Caco-2 (cell line): ENCODE results near the gene MTRF1. TPM values are rescaled to one million over a fixed set of nuclear protein-coding genes. Genes with fewer than 3 reads are reported as not detected.

Experiments
- BruUV-seq: library from RNA; stranded (reverse); fragments of 400-500 nt; replicated peaks from 2 replicates; lab custom pipeline; 2021; lab: Mats Ljungman, UMichigan
- CTCF ChIA-PET: fragments of 300-600 bp; sonication (Branson Sonifier 250); formaldehyde crosslinking; loops from one replicate; lab custom pipeline; 2022; ENCODE audit warnings: antibody characterized with exemption; lab: Charles Lee
- POLR2A ChIA-PET: fragments of 300-600 bp; sonication (Branson Sonifier 250); formaldehyde crosslinking; loops from one replicate; lab custom pipeline; 2022; ENCODE audit warnings: antibody characterized with exemption; lab: Charles Lee
- DNase-seq, 2 experiments: peaks; one replicate each; pipeline versions ENCODE4 v3.0.0 to v3.0.0-alpha.2; 2020 to 2022
- H3K27me3 ChIP-seq: replicated peaks from 2 replicates; pipeline ENCODE4 v1.6.0; 2011; ENCODE audit warnings: low read length; ENCODE audit not compliant: control insufficient read depth, insufficient read depth
- H3K36me3 ChIP-seq: 2 replicates; pipeline ENCODE4 v1.5.1; 2011; ENCODE audit warnings: low read length; ENCODE audit not compliant: control insufficient read depth, insufficient read depth
- H3K4me1 ChIP-seq: fragments of 250-450 bp; sonication (Bioruptor Pico); 2 replicates; pipeline ENCODE4 v1.5.1; 2020; ENCODE audit warnings: mild to moderate bottlenecking
- H3K4me3 ChIP-seq: 2 replicates; pipeline ENCODE4 v1.5.1; 2011; ENCODE audit warnings: low read depth, mild to moderate bottlenecking, control low read depth, low read length
- H3K9me3 ChIP-seq: fragments of 250-450 bp; sonication (Bioruptor Pico); 2 replicates; pipeline ENCODE4 v1.5.1; 2020; ENCODE audit warnings: mild to moderate bottlenecking, moderate library complexity
- H3K27ac Mint-ChIP-seq: one replicate; pipeline ENCODE4 v1.8.0; 2022; ENCODE audit warnings: mixed read lengths; ENCODE audit not compliant: unreplicated experiment
- H3K27me3 Mint-ChIP-seq: one replicate; pipeline ENCODE4 v1.8.0; 2022; ENCODE audit warnings: mixed read lengths; ENCODE audit not compliant: insufficient read depth, unreplicated experiment
- H3K36me3 Mint-ChIP-seq: one replicate; pipeline ENCODE4 v1.8.0; 2022; ENCODE audit warnings: mild to moderate bottlenecking, mixed read lengths; ENCODE audit not compliant: insufficient read depth, unreplicated experiment
- H3K4me1 Mint-ChIP-seq: one replicate; pipeline ENCODE4 v1.8.0; 2022; ENCODE audit warnings: low read depth, mixed read lengths; ENCODE audit not compliant: unreplicated experiment
- H3K4me3 Mint-ChIP-seq: one replicate; pipeline ENCODE4 v1.8.0; 2022; ENCODE audit warnings: mild to moderate bottlenecking, moderate library complexity, mixed read lengths; ENCODE audit not compliant: unreplicated experiment
- H3K9me3 Mint-ChIP-seq: one replicate; pipeline ENCODE4 v1.8.0; 2022; ENCODE audit warnings: mixed read lengths; ENCODE audit not compliant: unreplicated experiment
- CTCF ChIP-seq, 2 experiments: fragments of 200-600 bp in 1 of 2; IDR thresholded peaks; 1 replicate in 1 of 2; 2 replicates in 1 of 2; pipeline versions ENCODE4 v1.5.1 to v1.8.0; 2011 to 2022; ENCODE audit warnings: antibody characterized with exemption in 1 of 2, control low read depth in 1 of 2, inconsistent platforms in 1 of 2, low read depth in 1 of 2, low read length in 1 of 2, mild to moderate bottlenecking in 1 of 2, moderate library complexity in 1 of 2; ENCODE audit not compliant: insufficient read depth in 1 of 2, severe bottlenecking in 1 of 2, unreplicated experiment in 1 of 2
- intact Hi-C: fragments of 100-400 bp; cut with micrococcal nuclease; formaldehyde crosslinking; loops from one replicate; pipeline ENCODE4 v1.10.0; 2022; ENCODE audit not compliant: unreplicated experiment
- total RNA-seq: library from RNA; stranded (reverse); gene quantifications from 2 replicates; pipeline ENCODE4 v1.2.3, GENCODE V29; 2022

Gene MTRF1
- total RNA-seq, 1 experiment from 2014 or later, result 24.7 TPM

DNA sequence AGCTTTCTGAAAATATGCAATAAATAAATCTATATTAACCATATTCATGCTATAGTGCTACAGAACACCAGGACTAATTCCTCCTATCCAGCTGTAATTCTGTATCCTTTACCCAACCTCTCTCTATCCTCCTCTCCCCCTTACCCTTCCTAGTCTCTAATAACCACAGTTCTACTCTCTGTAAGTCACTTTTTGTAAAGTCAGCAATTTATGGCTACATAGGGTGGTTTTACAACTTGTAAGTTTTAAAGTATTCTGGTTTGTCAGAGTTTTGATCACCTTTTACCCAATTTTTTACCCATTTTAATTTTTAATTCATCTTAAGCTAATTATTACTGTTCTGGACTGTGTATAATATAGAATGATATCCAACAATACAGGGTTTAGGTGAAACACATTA is 34.0 kb downstream of the MTRF1 start:
- Mint-ChIP-seq H3K4me3 (no peak overlapping the region), H3K4me1 (peaks cover 6% of the 10 kb centered on the region), H3K9me3 (no peaks in the 10 kb centered on the region), H3K27ac (no peak overlapping the region), H3K36me3 (peaks cover 5% of the 10 kb centered on the region), H3K27me3 (no peaks in the 10 kb centered on the region)
- BruUV-seq, result no TSS peak
- Histone ChIP-seq H3K27me3 (no peaks in the 10 kb centered on the region), H3K9me3 (no peaks in the 10 kb centered on the region), H3K4me1 (no peaks in the 10 kb centered on the region), H3K36me3 (no peaks in the 10 kb centered on the region), H3K4me3 (no peak overlapping the region)
- DNase-seq, result no peak
- POLR2A ChIA-PET, result no interaction called here
- intact Hi-C loops, result loop anchor here (10.0 kb wide), 1 partner anchor 445 kb away; the partner anchor contains the start of gene SLC25A15
- CTCF ChIA-PET, result no interaction called here
- no peak for TF ChIP-seq CTCF (IDR thresholded peaks at IDR 0.05; ENCODE audit: insufficient read depth in 1 of 2, low read depth in 1 of 2, low read length in 1 of 2, severe bottlenecking in 1 of 2, unreplicated experiment in 1 of 2)

- H3K36me3 ChIP-seq, result no peaks in the 10 kb centered on the region
- TF ChIP-seq CTCF (IDR thresholded peaks at IDR 0.05; ENCODE audit: insufficient read depth in 1 of 2, low read depth in 1 of 2, low read length in 1 of 2, severe bottlenecking in 1 of 2, unreplicated experiment in 1 of 2), result no peak
- Mint-ChIP-seq H3K27me3 (no peaks in the 10 kb centered on the region), H3K27ac (no peak overlapping the region), H3K4me3 (no peak overlapping the region), H3K4me1 (peaks cover 2% of the 10 kb centered on the region), H3K9me3 (no peaks in the 10 kb centered on the region), H3K36me3 (no peaks in the 10 kb centered on the region)
- POLR2A ChIA-PET, result no interaction called here
- H3K4me3 ChIP-seq, result no peak overlapping the region
- no peak for DNase-seq
- intact Hi-C loops, result loop anchor here (5.0 to 10.0 kb wide), 2 partner anchors 132 to 440 kb away; partner anchors contain the start of gene SLC25A15
- BruUV-seq, result no TSS peak
- H3K27me3 ChIP-seq, result no peaks in the 10 kb centered on the region
- peaks cover 10% of the 10 kb centered on the region for H3K4me1 ChIP-seq
- no peaks in the 10 kb centered on the region; the same call in 1 of the 2 replicates for H3K9me3 ChIP-seq
- CTCF ChIA-PET, result no interaction called here
Observed at GRCh38 chr13:41224113-41225110, 39.0 kb downstream of the MTRF1 start.

DNA sequence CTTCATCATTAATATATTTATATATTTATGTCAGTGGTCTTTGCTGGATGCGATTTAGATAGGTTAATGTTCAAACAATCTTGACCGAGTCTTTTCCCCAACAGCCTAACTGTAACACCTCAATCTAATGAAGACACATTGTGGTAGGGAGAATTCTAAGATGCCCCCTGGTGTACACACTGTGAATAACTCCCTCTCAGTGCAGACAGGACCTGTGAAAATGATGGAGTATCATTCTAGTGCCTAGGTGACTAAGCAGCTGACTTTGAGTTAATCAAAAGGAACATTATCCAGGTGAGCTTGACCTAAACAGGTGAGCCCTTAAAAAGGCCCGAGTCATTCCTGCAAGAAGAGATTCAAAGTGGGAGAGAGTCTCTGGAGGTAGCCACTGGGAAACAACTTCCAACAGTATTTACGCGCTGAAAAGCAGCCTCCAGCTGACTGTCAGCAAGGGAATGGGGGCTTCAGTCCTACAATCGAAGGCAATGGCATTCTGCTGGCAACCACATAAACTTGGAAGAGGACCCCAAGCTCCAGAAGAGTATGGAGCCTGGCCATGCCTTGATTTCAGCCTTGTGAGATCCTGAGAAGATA is 41.0 kb downstream of the MTRF1 start:
- no TSS peak for BruUV-seq
- POLR2A ChIA-PET, result no interaction called here
- no peak overlapping the region for H3K4me3 Mint-ChIP-seq

More for the DNA sequence above, 41.0 kb downstream of the MTRF1 start:
- TF ChIP-seq CTCF (IDR thresholded peaks at IDR 0.05; ENCODE audit: insufficient read depth in 1 of 2, low read depth in 1 of 2, low read length in 1 of 2, severe bottlenecking in 1 of 2, unreplicated experiment in 1 of 2), result peak; percentile 70 to 76
- Histone ChIP-seq H3K27me3 (no peaks in the 10 kb centered on the region), H3K4me1 (peaks cover 14% of the 10 kb centered on the region), H3K4me3 (no peak overlapping the region), H3K36me3 (no peaks in the 10 kb centered on the region), H3K9me3 (no peaks in the 10 kb centered on the region; the same call in 1 of the 2 replicates)
- peaks cover 8% of the 10 kb centered on the region for H3K4me1 Mint-ChIP-seq
- no peaks in the 10 kb centered on the region for H3K36me3 Mint-ChIP-seq
- H3K9me3 Mint-ChIP-seq, result no peaks in the 10 kb centered on the region
- CTCF ChIA-PET, result no interaction called here
- H3K27me3 Mint-ChIP-seq, result no peaks in the 10 kb centered on the region
- intact Hi-C loops, result loop anchor here (1.0 to 10.0 kb wide), 4 partner anchors 28 to 438 kb away; partner anchors contain the start of genes KBTBD7 and SLC25A15
- H3K27ac Mint-ChIP-seq, result no peak overlapping the region
- DNase-seq, result peak; percentile 50 to 68
